ENCODE results near the gene PKD1L1. TPM values are rescaled to one million over a fixed set of nuclear protein-coding genes. Genes with fewer than 3 reads are reported as not detected.

PKD1L1 gene
- total RNA-seq, 1 donor from 2014 or later, result 0.12 TPM

DNA sequence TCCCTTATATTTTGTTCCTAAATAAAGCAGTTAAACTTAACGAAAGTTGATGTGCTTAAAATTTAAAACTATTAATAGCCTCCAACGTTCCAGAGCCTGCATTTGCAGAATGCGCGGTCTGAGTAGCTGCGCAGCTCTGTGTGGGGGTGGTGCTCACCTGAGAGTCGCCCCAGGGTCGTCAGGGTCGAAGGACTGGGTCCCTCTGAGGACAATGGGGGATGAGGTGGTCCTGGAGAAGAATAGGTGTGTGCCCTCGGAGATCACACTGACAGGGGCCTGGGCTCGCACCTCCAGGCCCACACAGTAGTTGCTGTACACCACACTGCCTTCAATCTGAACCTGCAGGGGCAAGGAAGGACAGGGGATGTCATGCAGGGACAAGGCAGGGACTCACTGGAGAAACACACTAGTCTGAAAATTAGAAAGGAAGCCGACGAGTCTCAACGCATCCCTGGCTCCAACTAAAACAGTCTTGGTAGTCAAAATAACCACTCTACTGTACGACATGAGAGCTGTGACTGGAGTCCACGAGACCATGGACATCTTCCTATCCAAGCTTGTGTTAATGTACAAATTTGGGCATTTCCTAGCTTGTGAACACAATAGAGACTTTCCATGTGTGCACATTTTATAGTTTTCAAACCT, 54.4 kb downstream of the PKD1L1 start:
- Mint-ChIP-seq H3K4me1 (no peaks in the 10 kb centered on the region), H3K4me3 (no peak overlapping the region), H3K27ac (no peak overlapping the region), H3K27me3 (peaks cover 7% of the 10 kb centered on the region), H3K9me3 (no peaks in the 10 kb centered on the region), H3K36me3 (ENCODE audit: low read depth) (no peaks in the 10 kb centered on the region)
- no peak for DNase-seq
- intact Hi-C loops (cut with micrococcal nuclease), result no loop called here

DNA sequence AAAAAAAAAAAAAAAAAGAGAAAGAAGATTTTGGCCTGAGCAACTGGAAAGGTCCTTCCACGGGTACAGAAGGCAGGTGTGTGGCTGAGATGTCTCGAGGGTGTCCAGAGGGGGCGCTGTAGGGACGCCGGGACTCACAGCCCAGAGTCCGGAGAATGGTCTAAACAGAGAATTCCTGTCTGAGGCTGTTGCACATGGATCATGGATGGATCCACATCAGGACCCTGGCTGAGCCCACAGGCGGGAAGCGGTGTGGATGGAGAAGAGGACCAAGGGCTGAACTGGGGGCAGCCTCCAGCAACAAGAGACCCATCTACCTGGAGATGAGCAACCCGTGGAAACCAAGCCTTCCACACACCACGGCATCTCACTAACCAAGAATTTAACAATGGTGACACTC, 55.0 kb downstream of the PKD1L1 start:
- Mint-ChIP-seq H3K9me3 (no peaks in the 10 kb centered on the region), H3K36me3 (ENCODE audit: low read depth) (no peaks in the 10 kb centered on the region), H3K27me3 (peaks cover 7% of the 10 kb centered on the region), H3K4me3 (no peak overlapping the region), H3K4me1 (no peaks in the 10 kb centered on the region), H3K27ac (no peak overlapping the region)
- DNase-seq, result no peak
- intact Hi-C loops (cut with micrococcal nuclease), result no loop called here

DNA sequence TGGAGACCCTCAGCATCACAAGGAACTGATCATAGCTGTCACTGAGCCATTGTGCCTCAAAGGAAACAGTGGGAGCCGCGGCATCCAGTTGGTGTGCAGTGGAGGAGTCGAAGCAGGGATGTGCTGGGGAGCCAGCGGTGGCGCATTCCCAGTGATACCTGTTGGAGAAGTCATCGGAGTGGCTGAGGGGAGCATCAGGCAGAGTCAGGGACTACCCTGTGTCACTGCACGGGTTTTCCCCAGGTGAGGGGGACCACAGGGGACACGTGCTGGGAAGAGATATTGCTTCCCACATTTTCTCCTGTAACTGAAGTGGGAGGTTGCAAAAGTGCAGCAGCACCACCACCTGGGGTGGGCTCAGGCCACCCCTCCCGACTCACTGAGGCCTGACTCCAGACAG, 57.7 kb downstream of the PKD1L1 start:
- Mint-ChIP-seq H3K4me3 (no peak overlapping the region), H3K27ac (no peak overlapping the region), H3K36me3 (ENCODE audit: low read depth) (no peaks in the 10 kb centered on the region), H3K27me3 (no peaks in the 10 kb centered on the region), H3K9me3 (no peaks in the 10 kb centered on the region), H3K4me1 (no peaks in the 10 kb centered on the region)
- no peak for DNase-seq
- intact Hi-C loops (cut with micrococcal nuclease), result no loop called here

DNA sequence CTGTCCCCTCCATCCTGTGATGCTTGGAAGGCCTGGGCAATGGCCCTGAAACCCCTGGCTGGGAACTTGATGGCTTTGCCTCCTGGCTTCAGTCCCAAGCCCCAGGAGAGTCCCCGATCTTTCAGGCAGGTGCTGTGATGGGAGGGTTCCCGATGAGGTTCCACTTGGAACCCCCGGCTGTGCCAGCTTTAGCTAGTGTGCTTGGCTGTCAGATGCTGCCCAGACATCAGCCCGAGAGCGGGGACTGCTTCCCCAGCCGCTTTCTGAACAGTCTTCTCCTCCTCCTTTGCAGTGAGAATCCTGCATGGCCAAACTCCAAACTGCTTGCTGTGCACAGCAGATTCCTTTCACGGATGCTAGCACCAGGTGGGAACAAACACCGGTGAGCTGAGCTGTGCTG, 58.1 kb downstream of the PKD1L1 start:
- no peaks in the 10 kb centered on the region for H3K4me1 Mint-ChIP-seq
- no peak overlapping the region for H3K4me3 Mint-ChIP-seq
- H3K9me3 Mint-ChIP-seq, result no peaks in the 10 kb centered on the region
- intact Hi-C loops (cut with micrococcal nuclease), result no loop called here
- no peaks in the 10 kb centered on the region for H3K36me3 Mint-ChIP-seq (ENCODE audit: low read depth)
- no peaks in the 10 kb centered on the region for H3K27me3 Mint-ChIP-seq
- no peak overlapping the region for H3K27ac Mint-ChIP-seq
- DNase-seq, result no peak

DNA sequence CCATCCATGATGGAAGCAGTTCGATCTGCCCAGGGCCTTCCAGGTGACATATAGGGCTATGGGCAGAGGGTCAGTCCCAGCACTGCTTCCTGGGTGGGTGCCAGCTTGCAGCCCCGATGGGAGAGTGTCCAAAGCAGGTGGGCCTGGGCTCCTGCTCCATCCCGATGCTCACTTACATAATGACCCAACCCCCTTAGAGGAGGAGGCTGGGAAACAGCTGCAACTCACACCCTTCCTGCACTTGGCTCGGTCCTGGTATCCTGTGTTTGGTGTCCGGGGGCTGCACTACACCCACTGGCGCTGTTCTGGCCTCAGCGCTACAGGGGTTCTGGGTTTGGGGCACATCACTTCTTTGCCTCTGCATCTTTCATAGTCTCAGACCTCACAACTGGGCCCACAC, 58.5 kb downstream of the PKD1L1 start:
- DNase-seq, result no peak
- no peak overlapping the region for H3K27ac Mint-ChIP-seq
- H3K9me3 Mint-ChIP-seq, result no peaks in the 10 kb centered on the region
- no peak overlapping the region for H3K4me3 Mint-ChIP-seq
- intact Hi-C loops (cut with micrococcal nuclease), result no loop called here
- no peaks in the 10 kb centered on the region for H3K27me3 Mint-ChIP-seq
- H3K4me1 Mint-ChIP-seq, result peaks cover 2% of the 10 kb centered on the region
- H3K36me3 Mint-ChIP-seq (ENCODE audit: low read depth), result no peaks in the 10 kb centered on the region

DNA sequence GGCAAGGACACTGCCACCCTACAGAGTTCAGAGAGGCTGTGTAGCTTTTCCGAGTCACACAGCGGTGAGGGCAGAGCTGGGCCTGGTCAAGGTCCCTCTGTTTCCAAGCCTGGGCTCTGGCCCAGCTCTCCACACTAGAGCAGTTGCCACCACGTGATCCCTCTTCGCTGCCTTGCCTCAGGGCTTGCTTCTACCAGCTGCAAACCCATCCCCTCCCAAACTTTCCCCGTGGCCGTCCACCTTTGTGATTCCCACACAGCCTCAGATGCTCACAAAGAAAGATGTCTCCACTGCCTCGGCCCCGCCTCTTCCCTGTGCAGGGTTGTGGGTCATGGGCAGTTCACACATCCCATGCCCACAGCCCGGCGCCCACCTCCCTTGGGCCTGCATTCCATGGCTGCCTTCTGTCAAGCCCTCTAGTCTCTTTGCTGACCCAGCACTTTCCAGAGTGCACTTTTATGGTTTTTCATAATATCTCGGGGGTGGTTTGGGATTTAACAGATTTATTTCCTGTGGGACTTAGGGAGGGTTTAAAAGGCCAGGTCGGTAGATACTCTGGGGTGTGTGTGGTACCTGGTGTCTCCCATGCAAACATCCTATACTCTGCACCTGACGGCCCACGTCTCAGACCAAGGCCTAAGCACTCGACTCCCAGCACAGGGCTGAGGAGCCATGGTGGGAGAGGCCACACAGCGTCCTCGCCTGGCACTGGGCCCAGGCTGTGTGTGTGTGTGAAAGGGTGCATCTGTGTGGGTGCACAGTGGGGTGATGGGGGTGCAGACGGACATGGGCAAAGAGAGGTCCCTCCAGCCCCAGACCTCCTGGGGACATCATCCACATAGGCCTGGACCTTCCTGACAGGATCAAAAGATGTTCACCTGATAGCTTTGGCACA, 59.6 kb downstream of the PKD1L1 start:
- H3K9me3 Mint-ChIP-seq, result no peaks in the 10 kb centered on the region
- peaks cover 2% of the 10 kb centered on the region for H3K4me1 Mint-ChIP-seq
- no peaks in the 10 kb centered on the region for H3K36me3 Mint-ChIP-seq (ENCODE audit: low read depth)
- intact Hi-C loops (cut with micrococcal nuclease), result no loop called here
- H3K27ac Mint-ChIP-seq, result no peak overlapping the region
- no peak for DNase-seq
- no peaks in the 10 kb centered on the region for H3K27me3 Mint-ChIP-seq
- no peak overlapping the region for H3K4me3 Mint-ChIP-seq

DNA sequence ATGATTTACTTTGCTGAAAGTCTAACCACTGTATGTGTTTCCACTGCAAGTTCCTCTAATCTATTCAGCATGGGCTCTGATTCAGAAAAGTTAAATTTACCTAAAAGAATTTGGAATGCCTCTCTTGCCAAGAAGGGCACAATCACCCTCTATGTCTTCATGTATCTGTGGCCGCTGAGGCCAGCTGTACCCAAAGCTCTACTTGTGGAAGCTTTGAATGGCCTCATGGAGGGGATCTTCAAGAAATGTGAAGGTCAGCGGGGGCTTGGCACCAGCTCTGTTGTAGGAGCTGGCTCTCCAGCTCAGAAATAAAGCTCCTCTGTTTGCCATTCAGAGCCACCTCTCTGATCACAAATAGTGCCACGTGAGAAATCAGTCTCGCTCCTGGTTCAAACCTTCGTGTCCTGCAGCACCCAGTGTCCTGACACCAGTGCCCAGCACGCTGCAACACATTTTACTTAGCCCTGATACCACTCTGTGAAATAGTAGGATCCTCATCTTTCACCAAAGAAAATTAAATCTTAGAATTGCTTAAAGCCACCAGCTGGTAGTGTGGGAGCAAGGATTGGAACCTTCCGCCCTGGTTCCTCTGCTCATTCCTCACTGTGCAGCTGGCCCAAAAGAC, 61.1 kb downstream of the PKD1L1 start:
- no peak for DNase-seq
- Mint-ChIP-seq H3K4me3 (no peak overlapping the region), H3K4me1 (peaks cover 2% of the 10 kb centered on the region), H3K27ac (no peak overlapping the region), H3K9me3 (no peaks in the 10 kb centered on the region), H3K27me3 (no peaks in the 10 kb centered on the region), H3K36me3 (ENCODE audit: low read depth) (no peaks in the 10 kb centered on the region)
- intact Hi-C loops (cut with micrococcal nuclease), result no loop called here

DNA sequence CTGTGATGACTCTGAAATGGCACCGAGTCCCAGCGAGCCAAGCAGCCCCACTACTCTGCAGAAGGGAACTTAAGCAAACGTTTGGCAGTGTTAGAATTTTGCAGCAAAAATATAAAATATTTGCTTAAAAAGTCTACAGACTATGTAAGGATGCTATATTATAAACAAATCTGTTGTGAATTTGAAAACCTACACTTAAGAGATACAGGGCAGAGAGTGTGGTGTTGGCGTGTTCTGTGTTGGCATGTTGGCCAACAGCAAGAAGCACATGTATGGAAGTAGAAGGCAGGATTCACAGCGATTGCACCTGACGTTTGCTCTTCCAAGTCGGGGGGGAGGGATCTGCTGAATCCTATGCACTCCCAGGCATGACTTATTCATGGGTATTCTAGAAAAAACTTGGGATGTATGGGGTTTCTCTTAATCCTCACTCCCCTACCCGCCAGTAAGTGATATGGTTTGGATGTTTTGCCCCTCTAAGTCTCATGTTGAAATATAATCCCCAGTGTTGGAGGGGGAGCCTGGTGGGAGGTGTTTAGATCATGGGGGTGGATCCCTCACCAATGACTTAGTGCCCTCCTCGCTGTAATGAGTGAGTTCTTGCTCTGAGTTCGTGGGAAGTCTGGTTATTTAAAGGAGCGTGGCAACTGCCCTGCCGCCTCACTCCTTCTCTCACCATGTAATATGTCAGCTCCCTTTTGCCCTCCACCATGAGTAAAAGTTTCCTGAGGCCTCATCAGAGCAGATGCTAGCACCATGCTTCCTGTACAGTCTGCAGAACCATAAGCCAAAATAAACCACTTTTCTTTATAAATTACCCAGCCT, 62.1 kb downstream of the PKD1L1 start:
- no peaks in the 10 kb centered on the region for H3K27me3 Mint-ChIP-seq
- no peaks in the 10 kb centered on the region for H3K36me3 Mint-ChIP-seq (ENCODE audit: low read depth)
- no peaks in the 10 kb centered on the region for H3K9me3 Mint-ChIP-seq
- H3K4me3 Mint-ChIP-seq, result no peak overlapping the region
- H3K27ac Mint-ChIP-seq, result no peak overlapping the region
- peaks cover 2% of the 10 kb centered on the region for H3K4me1 Mint-ChIP-seq
- no peak for DNase-seq
- intact Hi-C loops (cut with micrococcal nuclease), result no loop called here

DNA sequence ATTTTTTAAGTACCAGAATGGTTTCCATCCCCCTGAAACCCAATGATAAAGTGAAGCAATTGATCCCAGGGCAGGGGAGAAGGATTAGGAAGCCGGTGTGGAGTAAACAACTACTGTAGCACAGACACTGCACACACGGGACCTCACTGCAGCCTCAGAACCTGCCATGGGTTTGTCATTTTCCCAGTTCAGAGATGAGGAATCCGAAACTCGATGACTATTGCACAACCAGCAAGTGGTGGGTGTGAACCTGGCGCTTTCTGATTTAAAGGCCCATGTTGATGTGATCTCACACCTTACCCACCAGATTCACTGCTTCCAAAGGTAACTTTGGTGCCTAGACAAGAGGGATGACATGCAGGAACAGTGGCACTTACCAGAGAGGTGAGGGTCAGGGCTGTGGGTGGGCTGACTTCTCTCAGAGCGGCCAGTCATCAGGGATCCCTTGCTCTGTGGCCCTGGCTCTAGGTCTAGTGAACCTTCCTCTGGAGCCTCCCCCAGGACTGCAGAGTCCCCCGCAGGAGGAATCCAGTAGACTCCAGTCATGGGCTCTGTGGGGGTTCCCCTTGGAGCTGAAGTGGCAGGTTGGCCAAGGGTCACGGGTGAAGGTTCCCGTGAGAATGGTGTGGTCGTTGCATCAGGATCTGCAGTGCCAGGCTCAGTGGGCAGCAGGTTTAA, 62.8 kb downstream of the PKD1L1 start:
- no peak overlapping the region for H3K27ac Mint-ChIP-seq
- DNase-seq, result no peak
- H3K4me1 Mint-ChIP-seq, result peaks cover 2% of the 10 kb centered on the region
- no peaks in the 10 kb centered on the region for H3K9me3 Mint-ChIP-seq
- H3K36me3 Mint-ChIP-seq (ENCODE audit: low read depth), result no peaks in the 10 kb centered on the region
- intact Hi-C loops (cut with micrococcal nuclease), result no loop called here
- no peak overlapping the region for H3K4me3 Mint-ChIP-seq
- H3K27me3 Mint-ChIP-seq, result no peaks in the 10 kb centered on the region

DNA sequence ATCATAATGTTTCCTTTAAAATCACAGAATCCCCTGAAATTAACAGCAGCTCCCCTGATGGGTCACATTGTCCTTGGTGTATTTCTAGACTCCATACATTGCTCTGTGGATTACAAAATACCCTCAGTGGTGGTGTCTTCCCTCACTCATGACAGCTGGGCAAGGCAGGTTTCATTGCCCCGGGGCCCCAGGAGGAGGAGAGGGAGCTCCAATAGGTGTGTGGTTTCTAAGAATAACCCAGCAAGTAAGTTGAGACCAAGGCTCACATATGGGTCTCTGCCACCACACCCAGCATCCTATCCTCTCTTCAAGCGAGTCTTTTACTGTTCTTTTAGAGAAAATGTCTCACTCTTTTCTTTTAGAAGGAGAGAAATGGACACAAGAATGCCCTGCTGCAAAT, 63.6 kb downstream of the PKD1L1 start:
- Mint-ChIP-seq H3K4me3 (no peak overlapping the region), H3K9me3 (no peaks in the 10 kb centered on the region), H3K27me3 (no peaks in the 10 kb centered on the region), H3K4me1 (peaks cover 2% of the 10 kb centered on the region), H3K27ac (no peak overlapping the region), H3K36me3 (ENCODE audit: low read depth) (no peaks in the 10 kb centered on the region)
- intact Hi-C loops (cut with micrococcal nuclease), result no loop called here
- DNase-seq, result no peak

DNA sequence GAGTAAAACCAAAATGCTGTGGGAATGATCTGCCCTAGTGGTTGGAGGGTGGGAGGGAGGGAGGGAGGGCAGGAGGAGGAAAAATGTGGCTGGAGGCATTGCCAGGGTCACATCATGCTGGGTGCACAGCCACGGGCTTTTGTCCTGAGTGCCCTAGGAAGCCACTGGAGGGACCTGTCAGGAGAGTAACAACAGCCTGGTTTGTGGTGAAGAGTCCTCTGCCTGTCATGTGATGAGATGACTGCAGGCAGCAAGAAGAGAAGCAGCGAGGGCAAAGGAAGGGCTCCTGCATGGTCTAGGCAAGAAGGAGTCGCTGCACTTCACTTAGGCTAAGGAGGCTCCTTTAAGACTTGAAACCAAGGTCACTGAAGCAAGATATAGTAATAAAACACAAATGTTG, 65.6 kb downstream of the PKD1L1 start:
- Mint-ChIP-seq H3K36me3 (ENCODE audit: low read depth) (no peaks in the 10 kb centered on the region), H3K4me1 (peaks cover 2% of the 10 kb centered on the region), H3K4me3 (no peak overlapping the region), H3K27ac (no peak overlapping the region), H3K9me3 (no peaks in the 10 kb centered on the region), H3K27me3 (no peaks in the 10 kb centered on the region)
- DNase-seq, result no peak
- intact Hi-C loops (cut with micrococcal nuclease), result no loop called here

DNA sequence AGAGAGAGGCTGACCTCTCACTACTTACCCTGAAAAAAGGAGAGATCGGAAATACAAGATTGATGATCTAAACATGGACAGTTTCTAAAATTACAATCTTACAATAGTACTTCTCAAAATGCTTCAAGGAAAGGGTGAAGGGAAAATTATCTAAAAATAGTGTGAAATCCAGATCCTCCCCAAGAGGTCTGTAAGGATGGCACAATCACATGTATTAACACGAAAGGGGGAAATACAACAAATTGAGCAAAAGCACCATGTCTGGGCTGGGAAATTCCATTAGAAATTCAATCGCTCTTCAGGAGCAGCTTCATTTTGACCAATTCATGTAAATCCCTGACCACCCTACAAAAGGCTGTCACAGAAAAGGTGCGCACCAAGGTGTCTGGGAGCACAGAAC, 67.0 kb downstream of the PKD1L1 start:
- Mint-ChIP-seq H3K9me3 (no peaks in the 10 kb centered on the region), H3K4me1 (peaks cover 2% of the 10 kb centered on the region), H3K27ac (no peak overlapping the region), H3K27me3 (no peaks in the 10 kb centered on the region), H3K36me3 (ENCODE audit: low read depth) (no peaks in the 10 kb centered on the region), H3K4me3 (no peak overlapping the region)
- DNase-seq, result no peak
- intact Hi-C loops (cut with micrococcal nuclease), result no loop called here

DNA sequence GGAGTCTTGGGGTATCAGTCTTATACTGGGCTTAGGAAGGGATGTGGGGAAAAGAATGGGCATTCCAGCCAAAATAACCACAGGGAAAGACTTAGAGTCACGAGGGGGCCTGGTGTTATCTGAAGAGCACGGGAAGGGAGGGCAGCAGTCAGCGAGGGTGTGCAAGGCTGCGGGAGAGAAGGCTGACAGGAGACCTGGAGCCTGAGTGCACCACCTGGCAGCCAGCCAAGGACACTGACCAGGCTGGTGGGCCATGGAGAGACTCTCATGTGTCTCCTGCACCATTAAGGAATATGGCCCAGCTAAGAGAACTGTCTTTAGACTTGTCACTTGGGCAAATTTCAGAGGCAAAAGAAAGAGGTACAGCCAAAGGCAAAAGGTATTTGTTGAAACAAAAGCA, 69.6 kb downstream of the PKD1L1 start:
- Mint-ChIP-seq H3K4me3 (no peak overlapping the region), H3K4me1 (no peaks in the 10 kb centered on the region), H3K27ac (no peak overlapping the region), H3K27me3 (peaks cover 2% of the 10 kb centered on the region), H3K36me3 (ENCODE audit: low read depth) (no peaks in the 10 kb centered on the region), H3K9me3 (no peaks in the 10 kb centered on the region)
- intact Hi-C loops (cut with micrococcal nuclease), result no loop called here
- no peak for DNase-seq

All from activated CD4-positive, alpha-beta T cell treated with anti-CD3 and anti-CD28 coated beads, Interleukin-2, amount 10 ng/mL, durations not matched to agents 24 days and 14 days (primary cell).